A549 (cell line): ENCODE data around the gene FOXB1. TPM values are rescaled to one million over a fixed set of nuclear protein-coding genes. Genes with fewer than 3 reads are reported as not detected.

ENCODE experiments used
- ATAC-seq, 2 experiments: fragments of 200-7000 bp in 1 of 2; fragments of >200 bp in 1 of 2; cut with Nextera tagmentation in 1 of 2; cut with Tn5 transposase in 1 of 2; 3 replicates each; pipeline versions ENCODE4 v1.8.0 to v1.9.1; 2018 to 2020; ENCODE audit warnings: mild to moderate bottlenecking in 1 of 2, moderate library complexity in 1 of 2
- CTCF ChIA-PET: fragments of 300-600 bp; sonication (Branson Sonifier 250); formaldehyde crosslinking; extraction: SDS; loops from one replicate; lab custom pipeline; 2021; ENCODE audit warnings: antibody characterized with exemption, inconsistent platforms; lab: Yijun Ruan, JAX
- POLR2A ChIA-PET: fragments of 350-600 bp; formaldehyde crosslinking; extraction: SDS; loops from one replicate; lab custom pipeline; 2021; ENCODE audit warnings: antibody characterized with exemption, inconsistent platforms; lab: Yijun Ruan, JAX
- DNase-seq, 2 experiments: peaks; one replicate each; pipeline versions ENCODE4 v3.0.0 to v3.0.0-alpha.2; 2011 to 2016; ENCODE audit warnings: low read depth in 1 of 2, low spot score in 1 of 2
- FAIRE-seq: peaks from 2 replicates; lab custom pipeline; 2011; peaks lifted over from hg19 to GRCh38; lab: Jason Lieb, UNC
- H3K27ac ChIP-seq, 2 experiments: fragments of >200 bp; sonication (Bioruptor Twin); formaldehyde crosslinking; 3 replicates each; pipeline ENCODE4 v1.5.1; 2016 to 2017
- H3K4me1 ChIP-seq: fragments of >200 bp; sonication (Bioruptor Twin); formaldehyde crosslinking; 3 replicates; pipeline ENCODE4 v1.6.1; 2016
- H3K4me2 ChIP-seq: fragments of >200 bp; sonication (Bioruptor Twin); formaldehyde crosslinking; 3 replicates; pipeline ENCODE4 v1.6.1; 2016
- H3K4me3 ChIP-seq: fragments of >200 bp; sonication (Bioruptor Twin); formaldehyde crosslinking; 3 replicates; pipeline ENCODE4 v1.5.1; 2016
- H3K9me3 ChIP-seq: fragments of >200 bp; sonication (Bioruptor Twin); formaldehyde crosslinking; 3 replicates; pipeline ENCODE4 v1.6.1; 2016
- CEBPB ChIP-seq, 2 experiments: fragments of >200 bp in 1 of 2; sonication (Bioruptor Twin) in 1 of 2; formaldehyde crosslinking in 1 of 2; IDR thresholded peaks; 2 replicates each; pipeline ENCODE4 v1.6.1; 2012 to 2016
- E2F6 ChIP-seq: IDR thresholded peaks from 2 replicates; pipeline ENCODE4 v1.6.1; 2012; ENCODE audit warnings: low read depth, borderline replicate concordance
- EHF ChIP-seq: fragments of 250-450 bp; sonication (Bioruptor Pico); IDR thresholded peaks from 2 replicates; pipeline ENCODE4 v1.5.0; 2020; ENCODE audit warnings: mild to moderate bottlenecking
- ELK1 ChIP-seq: fragments of 150-350 bp; IDR thresholded peaks from 2 replicates; pipeline ENCODE4 v1.6.1; 2014; ENCODE audit warnings: low read depth, mild to moderate bottlenecking, low read length
- ESRRA ChIP-seq: fragments of 150-350 bp; IDR thresholded peaks from 2 replicates; pipeline ENCODE4 v1.6.1; 2014; ENCODE audit warnings: mild to moderate bottlenecking, low read length, borderline replicate concordance
- FOSL2 ChIP-seq, 2 experiments: fragments of 450-650 bp in 1 of 2; fragments of >200 bp in 1 of 2; sonication (Bioruptor Twin) in 1 of 2; formaldehyde crosslinking; IDR thresholded peaks; 2 replicates each; pipeline versions ENCODE4 v1.5.0 to v1.6.1; 2016 to 2020; ENCODE audit warnings: mild to moderate bottlenecking in 1 of 2, moderate library complexity in 1 of 2
- HDAC2 ChIP-seq: fragments of 200-600 bp; sonication (generic); IDR thresholded peaks from 2 replicates; pipeline ENCODE4 v1.6.1; 2016
- HES2 ChIP-seq: fragments of >200 bp; sonication (Bioruptor Twin); formaldehyde crosslinking; IDR thresholded peaks from 2 replicates; pipeline ENCODE4 v1.6.1; 2016
- JUN ChIP-seq, 2 experiments: fragments of >200 bp; sonication (Bioruptor Twin); formaldehyde crosslinking; IDR thresholded peaks; 2 replicates in 1 of 2; 3 replicates in 1 of 2; pipeline ENCODE4 v1.6.1; 2016 to 2017
- KDM1A ChIP-seq: fragments of 200-600 bp; sonication (generic); IDR thresholded peaks from 2 replicates; pipeline ENCODE4 v1.6.1; 2016; ENCODE audit warnings: low read depth, mild to moderate bottlenecking
- MAX ChIP-seq: IDR thresholded peaks from 2 replicates; pipeline ENCODE4 v1.6.1; 2012
- MAZ ChIP-seq: fragments of 150-350 bp; IDR thresholded peaks from 2 replicates; pipeline ENCODE4 v1.6.1; 2014; ENCODE audit warnings: antibody characterized with exemption, low read depth, low read length, borderline replicate concordance
- MYC ChIP-seq: IDR thresholded peaks from 2 replicates; pipeline ENCODE4 v1.6.1; 2012; ENCODE audit warnings: mild to moderate bottlenecking, inconsistent platforms, low read length, improper control_type of control experiment, borderline replicate concordance
- NFE2L2 ChIP-seq: fragments of 150-350 bp; conservative IDR thresholded peaks from 2 replicates; pipeline ENCODE4 v1.6.1; 2014; ENCODE audit warnings: low read length
- PBX3 ChIP-seq: IDR thresholded peaks from 2 replicates; pipeline ENCODE4 v1.6.1; 2012
- POLR2A ChIP-seq: IDR thresholded peaks from 2 replicates; pipeline ENCODE4 v1.6.1; 2012; ENCODE audit warnings: mild to moderate bottlenecking, low read length
- RCOR1 ChIP-seq: fragments of 150-350 bp; IDR thresholded peaks from 2 replicates; pipeline ENCODE4 v1.6.1; 2014; ENCODE audit warnings: antibody characterized with exemption, low read length, low read depth
- RFX5 ChIP-seq: fragments of 450-650 bp; IDR thresholded peaks from 2 replicates; pipeline ENCODE4 v1.7.1; 2014; ENCODE audit warnings: antibody characterized with exemption, mild to moderate bottlenecking, moderate library complexity
- USF2 ChIP-seq: fragments of 450-650 bp; IDR thresholded peaks from 2 replicates; pipeline ENCODE4 v1.6.1; 2014; ENCODE audit warnings: antibody characterized with exemption
- ZFP36 ChIP-seq: fragments of 450-650 bp; IDR thresholded peaks from 2 replicates; pipeline ENCODE4 v1.6.1; 2014; ENCODE audit warnings: borderline replicate concordance; ENCODE audit not compliant: partially characterized antibody
- ZNF302 ChIP-seq: fragments of 250-450 bp; sonication (Bioruptor Pico); IDR thresholded peaks from 2 replicates; pipeline ENCODE4 v1.9.0; 2021; ENCODE audit warnings: inconsistent platforms, mild to moderate bottlenecking, moderate library complexity
- WGBS: methylation state at CpG from one replicate; pipeline ENCODE4 v1.1.6; 2017; ENCODE audit errors: missing lambda C conversion rate; 5-methylcytosine and 5-hydroxymethylcytosine counted together
- polyA plus RNA-seq, 4 experiments: library from polyadenylated mRNA; depleted of rRNA in 3 of 4; stranded (reverse); fragments of >200 nt; fragmentation: RNase III in 1 of 4; extraction: RNeasy Plus Mini Kit Qiagen cat#74134 plus additional on column Dnase treatment in 1 of 4; gene quantifications; 2 replicates in 3 of 4; 3 replicates in 1 of 4; pipeline ENCODE4 v1.2.3, GENCODE V29; 2011 to 2017

FOXB1 gene
- polyA plus RNA-seq, 2 of the 4 experiments (the other 2 are of a cell fraction): not detected

- WGBS: 21% methylated on average over 6 of the region's 6 CpGs
- ChIA-PET POLR2A (no interaction called here), CTCF (no interaction called here)
- H3K4me2 ChIP-seq: no peak overlapping the region
- H3K9me3 ChIP-seq: no peaks in the 10 kb centered on the region
- DNase-seq (no peak), FAIRE-seq (no peak), ATAC-seq (no peak)
- no peak for TF ChIP-seq MYC
- no peak for TF ChIP-seq HDAC2
- no peak overlapping the region for H3K27ac ChIP-seq
- no peak overlapping the region for H3K4me3 ChIP-seq
- H3K4me1 ChIP-seq: no peaks in the 10 kb centered on the region
These were observed 27.4 kb upstream of the FOXB1 start for GRCh38 chr15:59976480-59977271.

- Histone ChIP-seq H3K9me3 (no peaks in the 10 kb centered on the region), H3K4me1 (peaks cover 9% of the 10 kb centered on the region; the same call in 2 of the 3 replicates), H3K4me3 (no peak overlapping the region), H3K27ac (no peak overlapping the region), H3K4me2 (no peak overlapping the region)
- TF ChIP-seq ESRRA (no peak), ZNF302 (no peak), ELK1 (no peak), HES2 (no peak), USF2 (no peak), MAX (no peak), RCOR1 (no peak), FOSL2 (IDR thresholded peaks at IDR 0.05) (no peak), FOSL2 (CRISPR knock-in tag; IDR thresholded peaks at IDR 0.05) (no peak), PBX3 (no peak)
- FAIRE-seq (no peak), ATAC-seq (no peak), DNase-seq (no peak)
- CTCF ChIA-PET: interaction anchor here (0.6 to 1.2 kb wide), 2 partner anchors 35 to 134 kb away, joined by 3 to 5 read pairs; no protein-coding TSS in a partner anchor
- POLR2A ChIA-PET: no interaction called here
- WGBS: 11% methylated on average over 2 of the region's 2 CpGs
These were observed 12.3 kb upstream of the FOXB1 start for GRCh38 chr15:59991834-59992233.

GRCh38 chr15:59993041-59993750 lies 10.9 kb upstream of the FOXB1 start:
- H3K4me1 ChIP-seq: peaks cover 15% of the 10 kb centered on the region; the same call in 2 of the 3 replicates
- DNase-seq: no peak
- H3K4me2 ChIP-seq: no peak overlapping the region
- ATAC-seq: no peak
- H3K4me3 ChIP-seq: no peak overlapping the region
- no peak for TF ChIP-seq ZFP36
- TF ChIP-seq EHF (CRISPR knock-in tag): no peak
- no peak for TF ChIP-seq MYC
- TF ChIP-seq RCOR1: no peak
- no peak for TF ChIP-seq KDM1A
- no peak for TF ChIP-seq PBX3
- TF ChIP-seq CEBPB (IDR thresholded peaks at IDR 0.05): no peak
- no peak for TF ChIP-seq JUN (IDR thresholded peaks at IDR 0.05)
- no peak for TF ChIP-seq RFX5
- no peak for TF ChIP-seq MAZ
- TF ChIP-seq NFE2L2: no peak
- TF ChIP-seq POLR2A: no peak
- TF ChIP-seq E2F6: no peak
- POLR2A ChIA-PET: no interaction called here
- 74% methylated on average over 35 of the region's 35 CpGs for WGBS
- H3K9me3 ChIP-seq: no peaks in the 10 kb centered on the region
- H3K27ac ChIP-seq: no peak overlapping the region
- CTCF ChIA-PET: interaction anchor here (0.7 to 1.0 kb wide), 3 partner anchors 11 to 23 kb away, joined by 3 to 4 read pairs (median 3); partner anchors contain the start of gene FOXB1
- FAIRE-seq: no peak
